ENCODE measurements around the gene ST6GALNAC1. TPM values are rescaled to one million over a fixed set of nuclear protein-coding genes. Genes with fewer than 3 reads are reported as not detected.

The ST6GALNAC1 gene
- total and polyA plus RNA-seq, 2 of the 8 experiments (the other 6 are each of a cell fraction or from before 2014, with no cell fraction given): not detected

DNA sequence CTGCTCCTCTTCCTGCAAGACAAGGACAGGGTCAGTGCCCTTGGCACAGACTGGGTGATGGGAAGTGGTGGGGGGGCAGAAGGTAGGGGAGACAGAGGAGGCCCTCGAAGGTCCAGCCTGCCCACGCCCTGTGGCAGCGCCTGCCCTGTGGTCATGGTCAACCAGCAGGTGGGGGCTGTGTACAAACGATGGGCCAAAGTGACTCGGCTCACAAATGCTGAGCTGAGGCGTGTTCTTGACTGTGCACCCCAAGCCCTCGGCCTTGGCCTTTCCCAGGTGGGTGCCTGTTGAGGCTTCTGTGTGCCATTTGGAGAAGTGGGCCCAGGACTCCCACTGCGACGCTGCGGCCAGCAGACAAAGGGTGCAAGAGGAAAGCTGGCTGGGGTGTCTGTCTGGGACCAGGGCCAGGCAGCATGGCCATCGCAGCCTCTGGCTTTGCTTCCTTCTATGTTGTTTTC lies 44.6 kb upstream of the ST6GALNAC1 start (continued):
- TF ChIP-seq, protein P1, sequence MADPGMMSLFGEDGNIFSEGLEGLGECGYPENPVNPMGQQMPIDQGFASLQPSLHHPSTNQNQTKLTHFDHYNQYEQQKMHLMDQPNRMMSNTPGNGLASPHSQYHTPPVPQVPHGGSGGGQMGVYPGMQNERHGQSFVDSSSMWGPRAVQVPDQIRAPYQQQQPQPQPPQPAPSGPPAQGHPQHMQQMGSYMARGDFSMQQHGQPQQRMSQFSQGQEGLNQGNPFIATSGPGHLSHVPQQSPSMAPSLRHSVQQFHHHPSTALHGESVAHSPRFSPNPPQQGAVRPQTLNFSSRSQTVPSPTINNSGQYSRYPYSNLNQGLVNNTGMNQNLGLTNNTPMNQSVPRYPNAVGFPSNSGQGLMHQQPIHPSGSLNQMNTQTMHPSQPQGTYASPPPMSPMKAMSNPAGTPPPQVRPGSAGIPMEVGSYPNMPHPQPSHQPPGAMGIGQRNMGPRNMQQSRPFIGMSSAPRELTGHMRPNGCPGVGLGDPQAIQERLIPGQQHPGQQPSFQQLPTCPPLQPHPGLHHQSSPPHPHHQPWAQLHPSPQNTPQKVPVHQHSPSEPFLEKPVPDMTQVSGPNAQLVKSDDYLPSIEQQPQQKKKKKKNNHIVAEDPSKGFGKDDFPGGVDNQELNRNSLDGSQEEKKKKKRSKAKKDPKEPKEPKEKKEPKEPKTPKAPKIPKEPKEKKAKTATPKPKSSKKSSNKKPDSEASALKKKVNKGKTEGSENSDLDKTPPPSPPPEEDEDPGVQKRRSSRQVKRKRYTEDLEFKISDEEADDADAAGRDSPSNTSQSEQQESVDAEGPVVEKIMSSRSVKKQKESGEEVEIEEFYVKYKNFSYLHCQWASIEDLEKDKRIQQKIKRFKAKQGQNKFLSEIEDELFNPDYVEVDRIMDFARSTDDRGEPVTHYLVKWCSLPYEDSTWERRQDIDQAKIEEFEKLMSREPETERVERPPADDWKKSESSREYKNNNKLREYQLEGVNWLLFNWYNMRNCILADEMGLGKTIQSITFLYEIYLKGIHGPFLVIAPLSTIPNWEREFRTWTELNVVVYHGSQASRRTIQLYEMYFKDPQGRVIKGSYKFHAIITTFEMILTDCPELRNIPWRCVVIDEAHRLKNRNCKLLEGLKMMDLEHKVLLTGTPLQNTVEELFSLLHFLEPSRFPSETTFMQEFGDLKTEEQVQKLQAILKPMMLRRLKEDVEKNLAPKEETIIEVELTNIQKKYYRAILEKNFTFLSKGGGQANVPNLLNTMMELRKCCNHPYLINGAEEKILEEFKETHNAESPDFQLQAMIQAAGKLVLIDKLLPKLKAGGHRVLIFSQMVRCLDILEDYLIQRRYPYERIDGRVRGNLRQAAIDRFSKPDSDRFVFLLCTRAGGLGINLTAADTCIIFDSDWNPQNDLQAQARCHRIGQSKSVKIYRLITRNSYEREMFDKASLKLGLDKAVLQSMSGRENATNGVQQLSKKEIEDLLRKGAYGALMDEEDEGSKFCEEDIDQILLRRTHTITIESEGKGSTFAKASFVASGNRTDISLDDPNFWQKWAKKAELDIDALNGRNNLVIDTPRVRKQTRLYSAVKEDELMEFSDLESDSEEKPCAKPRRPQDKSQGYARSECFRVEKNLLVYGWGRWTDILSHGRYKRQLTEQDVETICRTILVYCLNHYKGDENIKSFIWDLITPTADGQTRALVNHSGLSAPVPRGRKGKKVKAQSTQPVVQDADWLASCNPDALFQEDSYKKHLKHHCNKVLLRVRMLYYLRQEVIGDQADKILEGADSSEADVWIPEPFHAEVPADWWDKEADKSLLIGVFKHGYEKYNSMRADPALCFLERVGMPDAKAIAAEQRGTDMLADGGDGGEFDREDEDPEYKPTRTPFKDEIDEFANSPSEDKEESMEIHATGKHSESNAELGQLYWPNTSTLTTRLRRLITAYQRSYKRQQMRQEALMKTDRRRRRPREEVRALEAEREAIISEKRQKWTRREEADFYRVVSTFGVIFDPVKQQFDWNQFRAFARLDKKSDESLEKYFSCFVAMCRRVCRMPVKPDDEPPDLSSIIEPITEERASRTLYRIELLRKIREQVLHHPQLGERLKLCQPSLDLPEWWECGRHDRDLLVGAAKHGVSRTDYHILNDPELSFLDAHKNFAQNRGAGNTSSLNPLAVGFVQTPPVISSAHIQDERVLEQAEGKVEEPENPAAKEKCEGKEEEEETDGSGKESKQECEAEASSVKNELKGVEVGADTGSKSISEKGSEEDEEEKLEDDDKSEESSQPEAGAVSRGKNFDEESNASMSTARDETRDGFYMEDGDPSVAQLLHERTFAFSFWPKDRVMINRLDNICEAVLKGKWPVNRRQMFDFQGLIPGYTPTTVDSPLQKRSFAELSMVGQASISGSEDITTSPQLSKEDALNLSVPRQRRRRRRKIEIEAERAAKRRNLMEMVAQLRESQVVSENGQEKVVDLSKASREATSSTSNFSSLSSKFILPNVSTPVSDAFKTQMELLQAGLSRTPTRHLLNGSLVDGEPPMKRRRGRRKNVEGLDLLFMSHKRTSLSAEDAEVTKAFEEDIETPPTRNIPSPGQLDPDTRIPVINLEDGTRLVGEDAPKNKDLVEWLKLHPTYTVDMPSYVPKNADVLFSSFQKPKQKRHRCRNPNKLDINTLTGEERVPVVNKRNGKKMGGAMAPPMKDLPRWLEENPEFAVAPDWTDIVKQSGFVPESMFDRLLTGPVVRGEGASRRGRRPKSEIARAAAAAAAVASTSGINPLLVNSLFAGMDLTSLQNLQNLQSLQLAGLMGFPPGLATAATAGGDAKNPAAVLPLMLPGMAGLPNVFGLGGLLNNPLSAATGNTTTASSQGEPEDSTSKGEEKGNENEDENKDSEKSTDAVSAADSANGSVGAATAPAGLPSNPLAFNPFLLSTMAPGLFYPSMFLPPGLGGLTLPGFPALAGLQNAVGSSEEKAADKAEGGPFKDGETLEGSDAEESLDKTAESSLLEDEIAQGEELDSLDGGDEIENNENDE (IDR thresholded peaks at IDR 0.05; ENCODE audit: insufficient replicate concordance, low read length): no peak
- TF ChIP-seq CHD1 (IDR thresholded peaks at IDR 0.05; ENCODE audit: low read depth, low read length): no peak
- TF ChIP-seq, protein P2, sequence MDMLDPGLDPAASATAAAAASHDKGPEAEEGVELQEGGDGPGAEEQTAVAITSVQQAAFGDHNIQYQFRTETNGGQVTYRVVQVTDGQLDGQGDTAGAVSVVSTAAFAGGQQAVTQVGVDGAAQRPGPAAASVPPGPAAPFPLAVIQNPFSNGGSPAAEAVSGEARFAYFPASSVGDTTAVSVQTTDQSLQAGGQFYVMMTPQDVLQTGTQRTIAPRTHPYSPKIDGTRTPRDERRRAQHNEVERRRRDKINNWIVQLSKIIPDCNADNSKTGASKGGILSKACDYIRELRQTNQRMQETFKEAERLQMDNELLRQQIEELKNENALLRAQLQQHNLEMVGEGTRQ (IDR thresholded peaks at IDR 0.05; ENCODE audit: low read length): no peak
- TF ChIP-seq ZNF274 (IDR thresholded peaks at IDR 0.05; ENCODE audit: borderline replicate concordance, extremely low read depth, low read length): no peak
- TF ChIP-seq POLR2A (IDR thresholded peaks at IDR 0.05; ENCODE audit: control extremely low read depth in 1 of 2, low read depth in 2 of 2, low read length in 2 of 2): no peak
- TF ChIP-seq SUZ12 (IDR thresholded peaks at IDR 0.05; ENCODE audit: low read length): no peak
- no peak for TF ChIP-seq SP4 (IDR thresholded peaks at IDR 0.05; ENCODE audit: low read length)
- TF ChIP-seq CTBP2 (IDR thresholded peaks at IDR 0.05; ENCODE audit: borderline replicate concordance, insufficient read depth, insufficient read length, low read length): no peak
- TF ChIP-seq TEAD4 (IDR thresholded peaks at IDR 0.05; ENCODE audit: low read depth, low read length): no peak
- TF ChIP-seq SIX5 (IDR thresholded peaks at IDR 0.05; ENCODE audit: low read depth, low read length): no peak
- TF ChIP-seq BRCA1 (IDR thresholded peaks at IDR 0.05; ENCODE audit: low read depth, low read length): no peak
- TF ChIP-seq EGR1 (IDR thresholded peaks at IDR 0.05; ENCODE audit: borderline replicate concordance, low read depth, low read length): no peak
